G401 (cell line): ENCODE data around the gene NPY1R. TPM values are rescaled to one million over a fixed set of nuclear protein-coding genes. Genes with fewer than 3 reads are reported as not detected.

Source experiments
- DNase-seq: peaks from one replicate; pipeline ENCODE4 v3.0.0-alpha.2; 2015; ENCODE audit warnings: low spot score
- in situ Hi-C: cut with HindIII; loops from 2 replicates; pipeline ENCODE4 v1.10.0; 2016; ENCODE audit warnings: low sequenced_read_pairs, mixed read lengths
- total RNA-seq: library from RNA; depleted of rRNA; stranded (reverse); fragments of >200 nt; shearing (Covaris generic); gene quantifications from 2 replicates; pipeline ENCODE4 v1.2.3, GENCODE V29; 2014; rRNA removed

NPY1R gene
- not detected in 2 replicates for total RNA-seq

DNA sequence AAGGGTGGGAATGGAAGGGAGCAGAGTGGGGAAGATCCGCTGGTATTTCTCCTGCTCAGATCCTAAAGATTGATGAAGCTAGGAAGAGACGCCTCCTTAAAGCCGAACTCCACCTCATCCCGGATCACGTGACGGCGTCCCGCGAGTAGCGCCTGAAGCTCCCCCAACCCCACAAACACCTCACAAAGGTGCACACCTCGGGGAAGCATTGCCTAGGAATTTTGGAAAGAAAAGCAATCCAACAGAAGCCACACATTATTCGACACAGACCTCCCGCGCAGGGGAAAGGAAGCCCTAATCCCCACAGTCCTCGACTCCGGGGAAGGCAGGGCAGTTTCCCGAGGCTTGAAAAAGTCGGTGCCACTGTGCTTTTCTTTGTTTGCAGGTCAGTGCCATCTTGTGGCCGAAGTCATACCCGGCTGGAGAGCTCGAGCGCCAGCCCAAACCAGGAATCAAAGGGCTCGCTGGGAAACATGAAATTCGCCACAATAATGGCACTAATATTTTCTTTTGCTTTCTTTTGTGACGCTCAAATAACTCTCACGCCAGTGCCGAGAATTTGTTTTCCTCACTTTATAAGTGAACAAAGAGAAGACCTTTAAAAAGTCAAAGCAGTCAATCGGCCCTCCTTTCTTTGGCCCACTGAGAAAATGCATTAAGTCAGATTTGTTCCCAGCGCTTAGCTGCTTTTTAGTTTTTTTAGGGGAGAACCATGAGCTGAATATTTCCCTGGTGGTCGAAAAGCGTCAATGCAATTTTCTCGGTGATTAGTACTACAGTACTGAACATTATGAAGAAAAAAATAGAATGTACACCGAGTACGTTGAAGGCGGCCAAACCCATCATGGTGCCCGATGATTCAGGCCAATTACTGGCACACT is at the start of gene NPY1R:
Gene NPY1R (minus strand): TSS at position 71 of the 881 bp plus-strand sequence. CDS start 6,042 bp downstream, outside the sequence.
- in situ Hi-C loops: no loop called here
- DNase-seq: peak; percentile 75

DNA sequence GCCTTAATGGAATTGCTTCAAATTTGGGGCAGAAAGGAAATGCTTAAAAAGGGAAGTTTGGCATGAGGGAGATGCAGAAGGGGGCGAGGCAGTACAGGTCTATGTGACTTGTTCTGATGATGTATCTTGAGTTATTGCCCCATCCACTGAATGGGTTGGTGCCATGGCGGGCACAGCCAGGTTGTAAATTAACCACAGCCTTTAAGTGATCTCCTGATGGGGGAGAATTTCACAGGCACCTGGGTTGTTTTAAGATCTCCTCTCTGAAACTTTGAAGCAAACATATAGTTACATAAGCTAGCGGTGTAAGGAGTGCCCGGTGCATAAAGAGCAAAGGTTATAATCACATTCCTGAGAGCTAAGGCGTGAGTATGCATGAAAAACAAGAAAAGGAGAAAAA is 48.3 kb upstream of the NPY1R start:
- no peak for DNase-seq
- in situ Hi-C loops: no loop called here

DNA sequence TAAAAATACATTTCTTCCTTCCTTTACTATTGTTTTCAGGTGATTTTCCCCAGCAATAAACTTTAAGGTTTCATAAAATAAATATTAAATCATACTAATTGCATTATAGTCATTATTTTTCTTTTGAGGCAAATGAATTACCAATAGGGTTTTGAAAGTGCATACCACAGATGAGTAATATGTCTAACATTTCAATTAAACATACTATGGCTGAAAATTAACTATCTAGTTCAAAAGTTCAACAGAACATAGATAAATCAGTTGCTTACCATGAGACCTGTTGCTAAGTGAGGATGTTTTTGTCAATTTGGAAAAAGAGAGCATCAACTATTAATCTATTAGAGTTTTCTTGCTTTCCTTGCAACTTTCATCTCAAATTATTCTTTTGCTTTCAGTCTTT is 46.3 kb upstream of the NPY1R start:
- in situ Hi-C loops: no loop called here
- DNase-seq: no peak

DNA sequence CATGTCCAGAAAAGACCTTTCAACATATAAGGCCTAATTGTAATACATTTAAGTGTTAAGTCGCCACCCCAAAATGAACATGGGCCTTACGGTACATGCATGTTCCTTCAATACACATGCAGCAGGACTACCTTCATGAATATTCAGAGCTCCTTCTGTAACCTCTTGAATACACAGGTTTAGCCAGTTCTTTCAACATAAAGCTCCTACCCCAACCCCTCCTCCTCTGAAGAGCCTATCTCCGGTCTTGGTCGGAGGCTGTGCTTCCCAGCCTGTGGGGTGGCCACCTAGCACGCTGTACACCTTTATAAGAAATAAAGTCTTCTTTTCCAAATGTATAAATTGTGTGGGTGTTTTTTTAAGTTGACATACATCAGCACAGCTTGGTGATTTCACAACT is 39.6 kb upstream of the NPY1R start:
- no peak for DNase-seq
- in situ Hi-C loops: no loop called here

DNA sequence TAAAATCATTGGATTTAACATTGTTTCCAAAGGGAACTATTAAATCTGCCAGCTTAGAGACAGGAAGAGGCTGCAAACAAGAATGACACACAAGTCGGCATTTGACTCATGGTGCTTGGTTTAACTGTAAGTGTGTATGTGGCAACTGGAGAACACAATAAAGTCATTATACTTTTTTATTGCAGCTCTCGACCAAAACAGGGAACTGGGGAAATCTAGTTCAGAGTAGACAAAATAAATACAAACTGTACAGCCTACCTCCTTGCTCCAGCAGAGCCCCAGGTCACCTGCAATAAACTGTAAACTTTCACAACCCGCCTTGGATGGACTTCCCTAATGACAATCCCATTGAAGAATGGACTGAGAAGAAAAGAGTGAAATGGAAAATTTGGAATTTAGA is 35.3 kb upstream of the NPY1R start:
- no peak for DNase-seq
- in situ Hi-C loops: no loop called here

DNA sequence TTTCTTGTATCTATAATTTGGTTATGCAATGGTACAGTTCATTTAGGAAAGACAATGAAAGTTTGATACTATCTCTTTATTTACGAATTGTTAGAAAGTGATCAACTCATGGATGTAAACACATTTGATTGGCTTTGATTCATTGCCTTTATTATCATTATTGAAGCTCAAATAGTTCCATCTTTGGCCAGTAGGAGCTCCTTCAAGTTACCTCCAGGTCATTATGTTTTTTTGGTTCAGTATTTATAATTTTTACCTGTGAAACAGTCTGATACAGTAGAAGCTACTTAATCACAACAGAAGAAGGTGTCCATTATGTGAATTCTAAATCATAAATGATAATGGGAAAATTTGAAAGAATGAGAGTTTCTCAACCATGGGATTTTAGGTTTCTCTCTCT is 23.7 kb upstream of the NPY1R start:
- DNase-seq: no peak
- in situ Hi-C loops: no loop called here

DNA sequence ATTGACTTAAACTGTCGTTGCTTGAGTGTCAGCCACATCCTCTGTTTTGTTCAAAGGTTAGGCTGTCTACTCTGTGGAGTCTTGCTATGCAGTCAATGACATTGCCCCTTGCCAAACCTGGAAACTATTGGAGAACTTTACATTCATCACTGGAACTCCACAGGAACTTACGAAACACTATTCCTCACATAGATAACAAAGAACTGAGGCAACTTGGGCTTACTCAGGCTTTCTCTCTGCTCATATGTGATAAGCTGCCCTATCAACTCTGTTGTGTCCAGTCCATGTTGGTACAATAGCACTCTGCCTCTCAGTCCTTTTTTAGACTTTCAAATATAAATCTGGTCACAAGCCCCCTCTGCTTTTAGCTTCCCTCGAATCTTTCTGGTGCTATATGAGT is 20.7 kb upstream of the NPY1R start:
- in situ Hi-C loops: no loop called here
- DNase-seq: no peak

DNA sequence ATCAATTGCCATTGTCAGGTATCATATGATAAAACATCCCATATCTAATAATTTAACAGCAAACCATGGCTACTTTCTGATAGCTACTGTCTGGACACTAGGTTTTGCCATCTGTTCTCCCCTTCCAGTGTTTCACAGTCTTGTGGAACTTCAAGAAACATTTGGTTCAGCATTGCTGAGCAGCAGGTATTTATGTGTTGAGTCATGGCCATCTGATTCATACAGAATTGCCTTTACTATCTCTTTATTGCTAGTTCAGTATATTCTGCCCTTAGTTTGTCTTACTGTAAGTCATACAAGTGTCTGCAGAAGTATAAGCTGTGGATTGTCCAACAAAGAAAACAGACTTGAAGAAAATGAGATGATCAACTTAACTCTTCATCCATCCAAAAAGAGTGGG is 18.3 kb upstream of the NPY1R start:
- DNase-seq: no peak
- in situ Hi-C loops: no loop called here

DNA sequence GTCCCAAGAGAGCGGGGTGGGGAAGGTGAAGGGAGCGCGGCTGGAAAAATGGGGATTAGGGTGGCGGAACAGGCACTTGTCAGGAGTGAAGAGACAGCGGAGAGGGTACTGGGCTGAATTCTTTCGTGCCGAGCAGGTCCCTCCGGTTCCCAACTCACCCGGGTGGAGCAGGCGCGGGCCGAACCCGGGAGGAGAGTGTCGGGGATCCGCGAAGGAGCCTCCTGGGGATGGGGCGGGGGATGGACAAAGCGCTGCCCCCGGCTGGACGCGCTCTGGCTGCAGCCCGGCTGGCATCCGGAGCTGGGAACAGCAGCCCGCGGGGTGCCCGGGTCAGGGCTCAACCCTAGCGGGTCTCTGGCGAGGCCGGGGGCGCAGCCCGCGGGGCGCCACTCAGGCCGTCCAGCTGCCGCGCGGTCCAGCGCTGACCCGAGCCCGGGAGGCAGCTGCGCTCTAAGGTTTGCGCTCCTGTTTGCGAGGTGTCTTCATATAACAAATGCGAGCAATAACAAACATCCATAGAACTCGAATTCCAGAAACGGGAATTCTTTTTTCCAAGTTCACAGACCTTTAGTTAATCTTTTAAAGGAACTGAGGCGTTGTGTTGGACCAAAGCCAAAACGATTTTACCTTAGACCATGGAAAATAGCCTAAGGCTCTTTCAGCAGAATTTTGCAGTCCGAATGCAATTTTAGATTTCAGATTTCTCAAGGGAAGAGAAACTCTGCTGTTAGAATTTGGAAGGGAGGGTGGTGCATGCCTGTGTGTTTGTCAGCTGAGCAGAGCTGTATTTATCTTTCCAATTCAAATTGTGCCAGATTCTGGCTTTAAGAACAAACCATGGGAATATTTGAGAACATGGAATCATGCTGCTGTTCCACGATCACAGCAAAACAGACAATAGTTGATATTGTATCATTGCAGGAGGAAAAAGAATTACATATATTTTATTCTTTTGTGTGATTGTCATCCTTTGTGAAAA is 12.0 kb upstream of the NPY1R start:
- in situ Hi-C loops: no loop called here

DNA sequence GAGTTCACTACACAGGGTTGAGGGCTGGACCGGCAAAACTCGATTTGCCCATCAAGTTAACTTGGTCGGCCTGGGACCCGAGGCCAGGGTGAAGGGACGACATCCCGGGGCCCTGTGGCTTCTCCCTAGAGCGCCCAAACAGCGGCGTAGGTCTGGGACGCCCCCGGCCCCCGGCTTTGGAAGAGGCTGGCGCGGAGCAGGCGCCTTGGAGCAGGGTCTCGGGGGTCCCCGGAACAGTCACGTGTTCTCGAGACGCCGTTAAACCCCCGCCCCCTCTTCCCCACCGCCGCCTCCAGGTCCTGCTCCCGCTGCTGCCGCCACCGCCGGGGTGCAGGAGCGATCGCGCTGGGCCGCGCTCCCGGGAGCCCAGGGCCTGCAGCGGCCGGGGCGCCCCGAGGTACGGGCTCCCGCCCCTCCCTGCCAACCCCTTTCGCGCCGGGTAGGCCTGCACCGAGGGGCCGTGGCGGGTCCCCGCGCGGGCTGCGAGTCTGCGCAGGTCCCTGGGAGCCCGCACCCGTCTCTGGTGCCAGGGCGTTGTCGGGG is 11.3 kb upstream of the NPY1R start, which contains the start of gene NPY5R:
Gene NPY5R (plus strand): TSS at position 289 of the 543 bp plus-strand sequence. CDS start 6,382 bp downstream, outside the sequence.
- DNase-seq: no peak
- in situ Hi-C loops: no loop called here

More for the DNA sequence above, 12.0 kb upstream of the NPY1R start:
- no peak for DNase-seq

DNA sequence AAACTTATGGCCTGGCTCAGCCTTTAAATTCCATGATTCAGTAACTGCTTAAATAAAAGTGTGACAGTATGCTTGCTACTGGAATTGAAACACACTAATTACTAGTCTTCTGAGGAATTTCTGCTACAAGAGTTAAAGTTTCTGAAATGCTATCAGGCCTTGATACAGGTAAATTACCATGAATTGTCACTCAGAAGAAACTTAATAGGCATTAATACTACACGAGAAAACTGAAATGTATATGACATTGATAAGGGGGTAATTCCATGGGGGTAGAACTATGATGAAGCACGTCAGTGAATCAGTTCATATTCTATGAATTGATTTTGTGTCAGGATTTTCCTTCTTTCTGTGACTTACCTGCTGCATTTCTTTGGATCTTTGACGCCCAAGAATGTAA is 3.0 kb upstream of the NPY1R start:
- in situ Hi-C loops: no loop called here
- DNase-seq: no peak

DNA sequence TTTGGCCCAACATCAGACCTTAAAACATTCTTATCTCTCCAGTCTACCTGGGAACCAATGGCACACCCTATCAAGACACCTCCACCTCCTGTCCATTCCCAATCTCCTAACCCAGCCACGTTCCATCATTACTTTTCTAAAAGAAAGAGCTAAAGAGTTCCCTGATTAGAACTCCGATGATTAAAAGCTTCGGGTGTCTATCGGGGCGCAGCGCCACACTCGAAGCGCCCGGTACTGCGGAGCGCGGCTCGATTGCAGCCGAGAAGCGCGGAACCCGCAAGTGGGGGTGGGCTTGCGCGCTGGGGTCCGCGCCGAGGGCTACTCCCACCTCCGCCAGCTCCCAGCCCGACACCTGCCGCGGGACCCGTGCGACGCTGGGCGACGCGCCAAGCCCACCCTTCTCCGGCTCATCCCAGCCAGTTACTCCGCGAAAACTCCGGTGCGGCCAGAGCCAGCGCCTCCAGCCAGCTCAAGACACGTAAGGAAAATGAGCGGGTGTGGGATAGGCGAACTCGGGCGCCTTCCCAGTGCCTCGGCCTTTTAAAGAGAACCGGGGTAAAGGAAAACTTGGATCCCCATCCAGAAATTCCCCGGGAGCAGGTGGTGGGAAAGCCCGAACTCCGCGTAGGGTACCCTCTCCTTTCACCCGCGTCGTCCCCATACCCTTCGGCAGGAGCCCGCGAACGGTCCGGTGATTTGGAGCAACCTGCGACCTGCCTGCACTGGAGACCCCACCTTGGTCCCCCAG is 593 bp downstream of the NPY1R start:
- peak; percentile 11 for DNase-seq
- in situ Hi-C loops: no loop called here

DNA sequence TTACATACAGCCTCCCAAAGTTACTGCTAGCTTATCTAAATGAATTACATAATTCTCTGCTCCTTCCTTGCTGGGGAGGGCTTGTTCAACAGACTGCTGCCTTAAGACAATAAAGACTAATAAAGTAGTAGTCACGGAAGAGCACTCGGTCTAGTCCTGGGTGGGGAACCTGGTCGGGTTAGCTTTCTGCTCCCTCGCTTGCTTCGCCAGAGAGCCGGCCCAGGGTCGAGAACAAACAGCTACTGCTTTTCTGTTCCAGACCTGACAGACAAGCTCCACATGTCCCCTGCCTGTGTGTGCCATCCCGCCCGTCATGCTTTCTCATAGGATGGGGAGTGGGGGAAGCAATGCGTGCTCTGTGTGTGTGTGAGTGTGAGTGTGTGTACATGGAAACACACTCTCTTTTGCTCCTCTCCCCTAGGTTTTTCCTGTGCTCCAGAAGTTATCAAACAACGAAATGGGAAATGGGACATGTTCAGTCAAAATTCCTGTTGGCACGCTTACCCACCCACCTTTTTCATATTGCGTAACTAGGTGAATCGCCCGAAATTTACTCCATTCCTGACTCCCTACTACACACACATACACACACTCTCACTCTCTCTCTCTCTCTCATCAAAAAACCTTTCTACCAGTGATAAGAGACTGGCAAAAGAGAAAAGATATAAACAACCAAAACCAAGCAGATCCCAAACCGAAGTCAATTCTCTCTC is 1.3 kb downstream of the NPY1R start:
- in situ Hi-C loops: no loop called here
- peak; percentile 21 for DNase-seq

DNA sequence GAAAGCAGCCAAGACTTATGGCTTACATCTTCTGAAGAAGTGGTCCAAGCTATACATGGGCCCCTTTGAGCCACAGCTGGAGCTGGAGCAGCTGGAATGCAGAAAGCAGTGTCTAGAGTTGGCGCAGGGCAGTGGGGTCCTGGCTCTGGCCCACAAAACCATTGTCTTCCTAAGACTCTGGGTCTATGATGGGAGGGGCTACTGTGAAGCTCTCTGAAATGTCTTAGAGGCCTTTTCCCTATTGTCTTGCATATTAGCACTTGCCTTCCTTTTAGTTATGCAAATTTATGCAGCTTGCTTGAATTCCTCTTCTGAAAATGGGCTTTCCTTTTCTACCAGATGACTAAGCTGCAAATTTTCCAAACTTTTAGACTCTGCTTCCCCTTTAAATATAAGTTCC is 15.3 kb downstream of the NPY1R start:
- in situ Hi-C loops: no loop called here
- no peak for DNase-seq

DNA sequence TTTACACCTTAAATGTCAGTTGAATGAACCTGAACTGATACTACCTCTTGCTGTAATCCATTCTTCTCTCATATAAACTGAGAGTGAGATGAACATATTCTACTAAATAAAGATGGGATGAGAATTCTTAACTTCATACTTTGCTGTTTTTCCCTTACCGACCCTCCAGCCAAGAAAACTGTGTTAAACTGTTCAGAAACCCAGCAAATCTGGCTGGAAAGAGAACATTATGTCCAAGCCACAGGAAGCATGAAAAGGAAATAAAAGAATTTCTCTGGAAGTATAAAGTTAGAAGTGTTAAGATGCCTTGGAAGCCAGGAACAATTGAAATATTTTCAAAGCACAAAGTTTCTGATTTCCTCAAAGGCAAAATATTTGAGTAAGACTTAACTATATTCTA is 22.9 kb downstream of the NPY1R start:
- no peak for DNase-seq
- in situ Hi-C loops: no loop called here

DNA sequence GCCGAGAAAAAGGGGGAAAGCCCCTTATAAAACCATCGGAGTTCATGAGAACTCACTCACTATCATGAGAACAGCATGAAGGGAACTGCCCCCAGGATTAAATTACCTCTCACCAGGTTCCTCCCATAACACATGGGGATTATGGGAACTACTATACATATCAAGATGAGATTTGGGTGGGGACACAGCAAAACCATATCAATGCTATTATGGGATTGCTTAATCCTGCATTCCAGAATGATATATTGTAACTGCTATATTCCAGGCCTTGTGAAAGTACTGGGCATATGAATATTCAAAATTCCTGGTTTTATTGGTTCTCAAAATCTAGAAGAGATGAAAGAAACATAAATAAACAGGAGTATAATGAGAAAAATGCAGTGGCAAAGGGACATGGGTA is 29.3 kb downstream of the NPY1R start:
- DNase-seq: no peak
- in situ Hi-C loops: no loop called here

DNA sequence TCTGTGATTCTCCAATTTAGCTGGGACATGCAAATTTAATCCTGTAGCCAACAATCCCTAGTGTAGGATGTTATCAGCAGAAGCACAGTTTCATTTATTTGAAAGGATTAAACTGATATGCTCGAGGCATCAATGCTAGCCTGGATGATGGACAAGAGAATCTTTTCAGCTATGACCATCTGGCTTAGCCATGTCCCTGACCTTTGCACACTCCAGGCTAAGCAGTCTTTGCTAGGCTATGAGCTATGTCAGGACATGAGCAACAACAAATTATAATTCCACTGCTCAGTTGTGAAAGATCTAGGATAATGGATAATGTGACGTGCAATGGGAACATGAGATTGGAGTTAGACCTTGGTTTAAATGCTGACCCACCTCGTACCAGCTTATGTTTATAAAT is 32.0 kb downstream of the NPY1R start:
- no peak for DNase-seq
- in situ Hi-C loops: no loop called here

DNA sequence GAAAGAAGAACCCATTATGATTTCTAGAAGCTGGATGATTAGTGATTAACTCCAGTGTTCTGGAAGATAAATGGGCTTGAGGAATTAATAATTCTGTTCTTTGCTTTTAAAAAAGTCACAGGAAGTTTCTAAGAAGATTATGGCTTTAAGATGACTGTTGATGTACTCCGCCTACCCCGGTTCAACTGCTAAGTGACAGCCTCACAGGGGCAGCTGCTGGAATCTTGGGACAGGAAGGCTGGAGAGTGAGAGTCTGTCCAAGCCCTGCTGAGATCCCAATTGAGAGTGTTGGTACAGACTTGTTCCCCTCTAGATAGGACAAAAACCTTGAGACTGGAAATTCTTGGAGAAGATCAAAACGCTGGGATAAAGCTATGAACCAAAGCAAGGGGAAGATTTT is 37.3 kb downstream of the NPY1R start:
- in situ Hi-C loops: no loop called here
- no peak for DNase-seq
